ENCODE data around the gene SLC12A9.
"Not testable (repeated sequence)": the region's sequence is repeated elsewhere in the genome, so short reads cannot be mapped to it uniquely, and the experiment has no call there.

SLC12A9 gene

DNA sequence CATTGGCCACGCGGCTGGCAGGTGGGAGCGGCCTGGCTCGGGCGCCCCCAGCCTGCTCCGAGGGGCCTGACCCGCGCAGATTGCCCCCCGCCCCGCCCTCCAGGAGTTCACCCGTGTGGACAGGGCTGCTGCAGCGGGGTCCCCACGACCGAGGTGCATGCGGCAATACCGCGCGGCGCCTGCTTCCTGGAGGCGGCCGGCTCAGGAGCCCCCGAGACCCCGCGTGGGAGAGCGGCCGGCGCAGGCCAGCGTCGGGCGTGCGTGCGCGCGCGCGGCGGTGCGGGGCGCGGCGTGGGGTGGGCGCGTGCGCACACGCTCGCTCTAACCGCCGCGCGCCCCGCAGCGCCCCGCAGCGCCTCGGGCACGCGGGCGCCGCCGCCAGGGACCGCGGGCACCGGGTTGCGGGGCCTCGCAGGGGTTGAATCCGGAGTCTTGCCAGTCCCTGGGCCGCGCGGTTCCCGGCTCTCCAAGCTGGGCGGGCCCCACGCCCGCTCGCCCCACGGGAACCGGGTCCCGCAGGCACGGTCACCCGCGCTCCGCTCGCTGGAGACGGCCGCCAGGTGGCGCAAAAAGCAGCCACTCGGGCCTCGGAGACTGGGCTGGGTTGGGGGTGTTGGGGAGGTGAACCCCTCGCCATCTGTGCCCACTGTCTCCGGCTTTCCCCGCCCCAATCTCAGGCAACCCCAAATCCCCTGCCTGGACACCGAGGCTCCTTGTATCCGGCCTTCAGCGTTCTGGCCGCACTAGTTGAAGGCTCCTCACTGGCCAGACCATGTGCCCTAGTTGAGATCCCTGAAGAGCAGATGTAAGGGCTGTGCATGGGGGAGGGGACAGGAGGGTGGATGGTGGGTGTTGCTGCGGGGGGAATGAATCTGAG lies 44.5 kb downstream of the SLC12A9 start:
- H3K9me3 ChIP-seq (ENCODE audit: control insufficient read depth, low read length) = no peaks in the 10 kb centered on the region
- no peaks in the 10 kb centered on the region for H3K36me3 ChIP-seq (ENCODE audit: control insufficient read depth, insufficient read depth, low read length)
- H3K27ac ChIP-seq (ENCODE audit: insufficient read depth, low read depth, low read length, poor library complexity, severe bottlenecking) = no peak overlapping the region
- 2 to 3% methylated on average over 95 of the region's 95 CpGs for WGBS, 2 experiments
- H3K4me1 ChIP-seq (ENCODE audit: control insufficient read depth, insufficient read depth, low read length) = peaks cover 16% of the 10 kb centered on the region
- H3K27me3 ChIP-seq (ENCODE audit: control insufficient read depth, insufficient read depth, low read length, poor library complexity, severe bottlenecking) = peaks cover 36% of the 10 kb centered on the region
- peak overlapping the region; percentile 18 for H3K4me3 ChIP-seq (ENCODE audit: insufficient read depth, low read depth, low read length)

- Histone ChIP-seq H3K9me3 (ENCODE audit: control insufficient read depth, low read length) (no peaks in the 10 kb centered on the region), H3K27me3 (ENCODE audit: control insufficient read depth, insufficient read depth, low read length, poor library complexity, severe bottlenecking) (peaks cover 36% of the 10 kb centered on the region), H3K27ac (ENCODE audit: insufficient read depth, low read depth, low read length, poor library complexity, severe bottlenecking) (no peak overlapping the region), H3K4me3 (ENCODE audit: insufficient read depth, low read depth, low read length) (no peak overlapping the region), H3K4me1 (ENCODE audit: control insufficient read depth, insufficient read depth, low read length) (peaks cover 16% of the 10 kb centered on the region), H3K36me3 (ENCODE audit: control insufficient read depth, insufficient read depth, low read length) (no peaks in the 10 kb centered on the region)
- 88 to 90% methylated on average over 13 of the region's 13 CpGs for WGBS, 2 experiments
Measured at GRCh38 chr7:100897772-100898454, 45.4 kb downstream of the SLC12A9 start.

- WGBS, 2 experiments = 90 to 94% methylated on average over 5 of the region's 5 CpGs
- Histone ChIP-seq H3K4me3 (ENCODE audit: insufficient read depth, low read depth, low read length) (no peak overlapping the region), H3K4me1 (ENCODE audit: control insufficient read depth, insufficient read depth, low read length) (peaks cover 6% of the 10 kb centered on the region), H3K27ac (ENCODE audit: insufficient read depth, low read depth, low read length, poor library complexity, severe bottlenecking) (no peak overlapping the region), H3K9me3 (ENCODE audit: control insufficient read depth, low read length) (no peaks in the 10 kb centered on the region), H3K27me3 (ENCODE audit: control insufficient read depth, insufficient read depth, low read length, poor library complexity, severe bottlenecking) (peaks cover 33% of the 10 kb centered on the region), H3K36me3 (ENCODE audit: control insufficient read depth, insufficient read depth, low read length) (no peaks in the 10 kb centered on the region)
Measured at GRCh38 chr7:100899432-100899831, 46.9 kb downstream of the SLC12A9 start.

- Histone ChIP-seq H3K27me3 (ENCODE audit: control insufficient read depth, insufficient read depth, low read length, poor library complexity, severe bottlenecking) (peaks cover 21% of the 10 kb centered on the region), H3K4me3 (ENCODE audit: insufficient read depth, low read depth, low read length) (no peak overlapping the region), H3K9me3 (ENCODE audit: control insufficient read depth, low read length) (no peaks in the 10 kb centered on the region), H3K36me3 (ENCODE audit: control insufficient read depth, insufficient read depth, low read length) (no peaks in the 10 kb centered on the region), H3K27ac (ENCODE audit: insufficient read depth, low read depth, low read length, poor library complexity, severe bottlenecking) (no peak overlapping the region), H3K4me1 (ENCODE audit: control insufficient read depth, insufficient read depth, low read length) (no peaks in the 10 kb centered on the region)
- whole genome bisulfite sequencing, 2 experiments = 97 to 100% methylated on average over 1 to 2 of the region's 2 CpGs
Measured at GRCh38 chr7:100900978-100901377, 48.5 kb downstream of the SLC12A9 start.

DNA sequence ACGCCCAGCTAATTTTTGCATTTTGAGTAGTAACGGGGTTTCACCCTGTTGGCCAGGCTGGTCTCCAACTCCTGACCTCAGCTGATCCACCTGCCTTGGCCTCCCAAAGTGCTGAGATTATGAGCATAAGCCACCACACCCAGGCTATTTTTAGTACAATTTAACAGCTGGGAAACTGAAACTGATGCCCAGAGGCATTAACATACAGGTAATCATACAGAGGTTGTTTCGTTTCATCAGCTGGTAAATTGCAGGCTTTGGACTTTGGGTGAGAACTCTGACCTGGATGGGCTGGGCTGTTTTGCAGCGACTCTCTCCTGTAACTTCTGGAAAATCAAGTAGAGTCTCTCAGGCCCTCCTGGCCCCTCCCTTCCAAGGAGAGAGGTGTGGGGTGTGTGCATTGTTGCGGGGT lies 49.4 kb downstream of the SLC12A9 start:
- no peaks in the 10 kb centered on the region for H3K36me3 ChIP-seq (ENCODE audit: control insufficient read depth, insufficient read depth, low read length)
- H3K27me3 ChIP-seq (ENCODE audit: control insufficient read depth, insufficient read depth, low read length, poor library complexity, severe bottlenecking) = peaks cover 12% of the 10 kb centered on the region
- no peaks in the 10 kb centered on the region for H3K9me3 ChIP-seq (ENCODE audit: control insufficient read depth, low read length)
- 88 to 94% methylated on average over 4 to 5 of the region's 5 CpGs for WGBS, 2 experiments
- no peaks in the 10 kb centered on the region for H3K4me1 ChIP-seq (ENCODE audit: control insufficient read depth, insufficient read depth, low read length)
- H3K4me3 ChIP-seq (ENCODE audit: insufficient read depth, low read depth, low read length) = no peak overlapping the region
- no peak overlapping the region for H3K27ac ChIP-seq (ENCODE audit: insufficient read depth, low read depth, low read length, poor library complexity, severe bottlenecking)

GRCh38 chr7:100902638-100903037 lies 50.1 kb downstream of the SLC12A9 start:
- Histone ChIP-seq H3K4me1 (ENCODE audit: control insufficient read depth, insufficient read depth, low read length) (no peaks in the 10 kb centered on the region), H3K36me3 (ENCODE audit: control insufficient read depth, insufficient read depth, low read length) (no peaks in the 10 kb centered on the region), H3K4me3 (ENCODE audit: insufficient read depth, low read depth, low read length) (no peak overlapping the region), H3K9me3 (ENCODE audit: control insufficient read depth, low read length) (no peaks in the 10 kb centered on the region), H3K27me3 (ENCODE audit: control insufficient read depth, insufficient read depth, low read length, poor library complexity, severe bottlenecking) (peaks cover 4% of the 10 kb centered on the region), H3K27ac (ENCODE audit: insufficient read depth, low read depth, low read length, poor library complexity, severe bottlenecking) (no peak overlapping the region)
- 85 to 91% methylated on average over 6 to 7 of the region's 7 CpGs for WGBS, 2 experiments

GRCh38 chr7:100908512-100908911 lies 56.0 kb downstream of the SLC12A9 start:
- Histone ChIP-seq H3K4me3 (ENCODE audit: insufficient read depth, low read depth, low read length) (no peak overlapping the region), H3K27me3 (ENCODE audit: control insufficient read depth, insufficient read depth, low read length, poor library complexity, severe bottlenecking) (no peaks in the 10 kb centered on the region), H3K36me3 (ENCODE audit: control insufficient read depth, insufficient read depth, low read length) (no peaks in the 10 kb centered on the region), H3K9me3 (ENCODE audit: control insufficient read depth, low read length) (no peaks in the 10 kb centered on the region), H3K27ac (ENCODE audit: insufficient read depth, low read depth, low read length, poor library complexity, severe bottlenecking) (no peak overlapping the region), H3K4me1 (ENCODE audit: control insufficient read depth, insufficient read depth, low read length) (no peaks in the 10 kb centered on the region)
- 95 to 98% methylated on average over 5 of the region's 5 CpGs for WGBS, 2 experiments

GRCh38 chr7:100910443-100910842 lies 57.9 kb downstream of the SLC12A9 start:
- H3K4me1 ChIP-seq (ENCODE audit: control insufficient read depth, insufficient read depth, low read length); H3K9me3 ChIP-seq (ENCODE audit: control insufficient read depth, low read length); H3K4me3 ChIP-seq (ENCODE audit: insufficient read depth, low read depth, low read length); H3K36me3 ChIP-seq (ENCODE audit: control insufficient read depth, insufficient read depth, low read length); H3K27ac ChIP-seq (ENCODE audit: insufficient read depth, low read depth, low read length, poor library complexity, severe bottlenecking); H3K27me3 ChIP-seq (ENCODE audit: control insufficient read depth, insufficient read depth, low read length, poor library complexity, severe bottlenecking): not testable (repeated sequence)
- 88 to 98% methylated on average over 7 of the region's 7 CpGs for WGBS, 2 experiments

GRCh38 chr7:100911484-100911883 lies 59.0 kb downstream of the SLC12A9 start:
- whole genome bisulfite sequencing, 2 experiments = 93 to 95% methylated on average over 3 of the region's 3 CpGs
- H3K36me3 ChIP-seq (ENCODE audit: control insufficient read depth, insufficient read depth, low read length) = no peaks in the 10 kb centered on the region
- H3K27me3 ChIP-seq (ENCODE audit: control insufficient read depth, insufficient read depth, low read length, poor library complexity, severe bottlenecking) = no peaks in the 10 kb centered on the region
- H3K4me1 ChIP-seq (ENCODE audit: control insufficient read depth, insufficient read depth, low read length) = no peaks in the 10 kb centered on the region
- H3K27ac ChIP-seq (ENCODE audit: insufficient read depth, low read depth, low read length, poor library complexity, severe bottlenecking) = no peak overlapping the region
- no peaks in the 10 kb centered on the region for H3K9me3 ChIP-seq (ENCODE audit: control insufficient read depth, low read length)
- H3K4me3 ChIP-seq (ENCODE audit: insufficient read depth, low read depth, low read length) = no peak overlapping the region

GRCh38 chr7:100914208-100914878 lies 61.8 kb downstream of the SLC12A9 start:
- Histone ChIP-seq H3K4me3 (ENCODE audit: insufficient read depth, low read depth, low read length) (no peak overlapping the region), H3K27me3 (ENCODE audit: control insufficient read depth, insufficient read depth, low read length, poor library complexity, severe bottlenecking) (no peaks in the 10 kb centered on the region), H3K4me1 (ENCODE audit: control insufficient read depth, insufficient read depth, low read length) (no peaks in the 10 kb centered on the region), H3K36me3 (ENCODE audit: control insufficient read depth, insufficient read depth, low read length) (no peaks in the 10 kb centered on the region), H3K9me3 (ENCODE audit: control insufficient read depth, low read length) (no peaks in the 10 kb centered on the region), H3K27ac (ENCODE audit: insufficient read depth, low read depth, low read length, poor library complexity, severe bottlenecking) (no peak overlapping the region)
- WGBS, 2 experiments = 87 to 90% methylated on average over 13 to 14 of the region's 15 CpGs

All from ectodermal cell (in vitro differentiated cells).